ENCODE results near the gene TBC1D9.

DNA sequence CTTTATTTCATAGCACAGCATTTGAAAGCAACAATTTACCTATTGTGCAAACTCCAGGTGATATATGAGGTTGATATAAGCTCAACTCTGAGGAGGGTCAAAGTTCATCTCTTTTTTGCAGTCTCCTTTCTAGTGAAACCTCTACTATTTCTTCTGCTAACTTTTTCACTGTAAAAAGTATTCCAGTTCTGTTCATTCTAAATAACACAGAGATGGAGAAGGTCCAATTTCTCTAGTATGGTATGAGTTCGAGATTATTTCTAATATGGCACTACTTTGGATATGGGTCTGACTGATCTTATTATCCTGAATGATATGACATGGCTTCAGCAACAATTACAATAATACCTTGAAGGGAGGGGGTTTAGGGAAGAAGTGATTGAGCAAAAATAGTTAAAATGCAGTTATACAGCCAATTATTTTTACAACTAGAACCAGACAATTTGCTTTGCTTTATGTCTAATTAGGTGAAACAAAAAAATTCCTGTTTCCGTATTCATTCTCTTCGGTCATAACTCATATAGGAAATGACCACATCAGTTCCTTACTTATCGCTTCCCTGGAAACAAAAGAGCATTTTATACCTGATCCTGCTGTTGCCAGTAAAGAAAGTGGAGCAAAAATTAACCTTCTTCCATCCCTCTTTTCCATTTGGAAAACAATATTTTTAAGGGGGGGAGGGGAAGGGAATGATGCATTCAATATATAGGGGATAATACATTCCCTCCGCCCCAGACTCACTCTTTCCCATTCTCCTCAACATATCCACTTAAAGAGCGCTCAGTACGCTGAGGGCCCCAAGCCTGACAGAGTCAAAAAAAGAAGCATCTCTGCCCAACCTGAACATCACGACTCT is 1.0 kb downstream of the TBC1D9 start:
- TF ChIP-seq CTCF (optimal IDR thresholded peaks at IDR 0.05 in 1 of 3, IDR thresholded peaks at IDR 0.05 in 1 of 3, conservative IDR thresholded peaks at IDR 0.05 in 1 of 3; ENCODE audit: extremely low read depth in 1 of 3, insufficient read depth in 2 of 3, low read length in 3 of 3) (no peak), EZH2 (IDR thresholded peaks at IDR 0.05; ENCODE audit: low read length) (no peak)
